A673 (cell line): ENCODE data around the gene OTC. TPM values are rescaled to one million over a fixed set of nuclear protein-coding genes. Genes with fewer than 3 reads are reported as not detected.

ENCODE experiments used
- BruUV-seq: library from RNA; stranded (reverse); fragments of 400-500 nt; replicated peaks from 2 replicates; lab custom pipeline; 2021; lab: Mats Ljungman, UMichigan
- CTCF ChIA-PET: fragments of 300-600 bp; sonication (Branson Sonifier 250); formaldehyde crosslinking; loops from one replicate; lab custom pipeline; 2022; ENCODE audit warnings: antibody characterized with exemption; lab: Charles Lee
- POLR2A ChIA-PET: fragments of 300-600 bp; sonication (Branson Sonifier 250); formaldehyde crosslinking; loops from one replicate; lab custom pipeline; 2022; ENCODE audit warnings: antibody characterized with exemption; ENCODE audit not compliant: low non-redundant PET; lab: Charles Lee
- DNase-seq: peaks from one replicate; pipeline ENCODE4 v3.0.0-alpha.2; 2015; ENCODE audit warnings: low spot score
- H3K27ac ChIP-seq: fragments of 200-600 bp; sonication (generic); 2 replicates; pipeline ENCODE4 v1.5.1; 2016; ENCODE audit warnings: mixed run types, low read depth, mild to moderate bottlenecking, mixed read lengths, antibody characterized with exemption, low read length; ENCODE audit not compliant: poor library complexity, severe bottlenecking
- H3K27me3 ChIP-seq: fragments of 200-600 bp; sonication (generic); replicated peaks from 2 replicates; pipeline ENCODE4 v1.6.1; 2017; ENCODE audit warnings: mixed run types, low read depth, mild to moderate bottlenecking, mixed read lengths, antibody characterized with exemption, low read length; ENCODE audit not compliant: insufficient read depth, poor library complexity
- H3K36me3 ChIP-seq: fragments of 200-600 bp; sonication (generic); 2 replicates; pipeline ENCODE4 v1.6.1; 2016; ENCODE audit warnings: mixed run types, mild to moderate bottlenecking, mixed read lengths, antibody characterized with exemption, low read length; ENCODE audit not compliant: insufficient read depth, poor library complexity, severe bottlenecking
- H3K4me1 ChIP-seq: fragments of 200-600 bp; sonication (generic); 2 replicates; pipeline ENCODE4 v1.6.1; 2017; ENCODE audit warnings: mixed run types, mild to moderate bottlenecking, mixed read lengths, antibody characterized with exemption, low read length; ENCODE audit not compliant: insufficient read depth, poor library complexity, severe bottlenecking
- H3K4me3 ChIP-seq: fragments of 200-600 bp; sonication (generic); 2 replicates; pipeline ENCODE4 v1.5.1; 2016; ENCODE audit warnings: low read depth, mixed run types, mild to moderate bottlenecking, mixed read lengths, low read length; ENCODE audit not compliant: poor library complexity, severe bottlenecking
- H3K9me3 ChIP-seq: fragments of 200-600 bp; sonication (generic); 2 replicates; pipeline ENCODE4 v1.6.1; 2016; ENCODE audit warnings: mixed run types, low read depth, mild to moderate bottlenecking, mixed read lengths, antibody characterized with exemption, low read length; ENCODE audit not compliant: poor library complexity, severe bottlenecking
- EZH2 ChIP-seq: fragments of 200-600 bp; sonication (generic); IDR thresholded peaks from 2 replicates; pipeline ENCODE4 v1.6.1; 2017; ENCODE audit warnings: borderline replicate concordance, low read depth, mild to moderate bottlenecking, mixed read lengths, antibody characterized with exemption, low read length; ENCODE audit not compliant: poor library complexity, severe bottlenecking
- intact Hi-C: fragments of 100-400 bp; cut with micrococcal nuclease; formaldehyde crosslinking; loops from one replicate; pipeline ENCODE4 v1.10.0; 2022; ENCODE audit not compliant: unreplicated experiment
- total RNA-seq: library from RNA; stranded (reverse); gene quantifications from 2 replicates; pipeline ENCODE4 v1.2.3, GENCODE V29; 2021
- TF ChIP-seq, protein P1 (sequence below): fragments of 300-800, 200-600 bp; sonication (generic); conservative IDR thresholded peaks from 2 replicates; pipeline ENCODE4 v1.5.1; 2017; ENCODE audit warnings: low read depth, mild to moderate bottlenecking, antibody characterized with exemption, low read length, moderate library complexity, mixed read lengths

OTC gene
- total RNA-seq, 1 experiment from 2014 or later = not detected

DNA sequence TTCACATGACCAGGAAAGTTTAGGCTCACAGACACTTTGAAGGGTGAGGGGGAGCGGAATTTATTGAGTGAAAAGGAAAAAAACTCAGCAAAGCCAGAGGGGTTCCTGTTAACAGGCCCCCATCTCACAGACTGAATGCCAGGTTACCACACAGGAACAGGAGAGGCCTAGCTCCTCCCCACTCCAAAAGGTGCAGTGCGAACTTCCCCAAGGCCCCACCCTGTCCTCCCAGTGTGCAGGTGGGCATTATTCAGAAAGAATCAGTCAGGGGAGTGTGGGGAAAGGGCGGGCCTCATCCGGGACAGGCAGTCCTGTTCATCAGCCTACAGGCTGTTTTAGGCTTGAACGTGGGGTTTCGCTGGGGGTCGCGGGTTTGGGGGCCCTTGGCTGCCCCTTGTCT lies 4.0 kb downstream of the OTC start:
- no peak for DNase-seq
- Histone ChIP-seq H3K27ac (no peak overlapping the region), H3K27me3 (no peaks in the 10 kb centered on the region), H3K4me1 (no peaks in the 10 kb centered on the region), H3K4me3 (no peak overlapping the region), H3K36me3 (no peaks in the 10 kb centered on the region), H3K9me3 (no peaks in the 10 kb centered on the region)
- intact Hi-C loops = no loop called here
- TF ChIP-seq, protein P1, sequence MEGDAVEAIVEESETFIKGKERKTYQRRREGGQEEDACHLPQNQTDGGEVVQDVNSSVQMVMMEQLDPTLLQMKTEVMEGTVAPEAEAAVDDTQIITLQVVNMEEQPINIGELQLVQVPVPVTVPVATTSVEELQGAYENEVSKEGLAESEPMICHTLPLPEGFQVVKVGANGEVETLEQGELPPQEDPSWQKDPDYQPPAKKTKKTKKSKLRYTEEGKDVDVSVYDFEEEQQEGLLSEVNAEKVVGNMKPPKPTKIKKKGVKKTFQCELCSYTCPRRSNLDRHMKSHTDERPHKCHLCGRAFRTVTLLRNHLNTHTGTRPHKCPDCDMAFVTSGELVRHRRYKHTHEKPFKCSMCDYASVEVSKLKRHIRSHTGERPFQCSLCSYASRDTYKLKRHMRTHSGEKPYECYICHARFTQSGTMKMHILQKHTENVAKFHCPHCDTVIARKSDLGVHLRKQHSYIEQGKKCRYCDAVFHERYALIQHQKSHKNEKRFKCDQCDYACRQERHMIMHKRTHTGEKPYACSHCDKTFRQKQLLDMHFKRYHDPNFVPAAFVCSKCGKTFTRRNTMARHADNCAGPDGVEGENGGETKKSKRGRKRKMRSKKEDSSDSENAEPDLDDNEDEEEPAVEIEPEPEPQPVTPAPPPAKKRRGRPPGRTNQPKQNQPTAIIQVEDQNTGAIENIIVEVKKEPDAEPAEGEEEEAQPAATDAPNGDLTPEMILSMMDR = no peak
- no peak for TF ChIP-seq EZH2
- POLR2A ChIA-PET = no interaction called here
- BruUV-seq = no TSS peak
- CTCF ChIA-PET = no interaction called here

DNA sequence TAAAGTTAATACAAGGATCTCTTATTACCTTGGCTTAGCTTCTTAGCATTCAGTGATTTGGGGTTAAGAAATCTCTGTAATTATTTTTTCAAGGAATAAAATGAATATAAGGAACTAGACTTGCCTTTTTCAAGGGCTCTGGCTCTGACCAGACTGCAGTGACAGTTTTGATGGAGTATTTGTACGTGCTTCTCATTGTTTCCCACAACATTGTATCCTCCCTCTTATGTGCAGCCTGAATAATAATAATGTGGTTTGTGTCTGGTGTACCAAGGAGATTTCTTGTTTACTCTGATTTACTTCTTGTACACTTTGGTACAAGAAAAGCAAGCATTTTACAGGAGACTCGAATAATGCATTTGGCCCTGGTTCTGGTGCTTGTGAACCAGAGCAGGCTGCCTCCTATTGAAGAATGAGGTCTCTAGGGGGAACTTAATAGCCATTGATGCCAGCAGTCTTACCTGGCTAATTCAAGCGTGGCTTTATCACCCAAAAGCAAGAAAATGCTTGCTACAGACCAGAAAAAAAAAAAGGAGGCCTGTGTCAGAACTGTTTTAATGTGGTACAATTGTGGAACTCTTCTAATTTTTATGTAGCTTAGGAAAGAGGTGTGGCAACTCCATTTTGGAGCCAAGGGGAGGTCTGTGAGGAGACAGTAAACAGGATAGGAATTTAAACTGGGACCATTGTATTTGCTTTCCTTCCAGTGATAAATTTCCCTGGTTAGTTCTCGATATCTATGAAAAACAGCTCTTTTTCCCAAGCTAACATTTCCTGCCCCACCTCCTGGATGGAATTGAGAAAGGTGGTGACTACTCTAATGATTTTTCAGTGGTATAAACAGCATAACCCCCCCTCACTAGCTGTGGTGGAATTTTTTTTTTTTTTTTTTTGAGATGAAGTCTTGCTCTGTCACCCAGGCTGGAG lies 5.6 kb downstream of the OTC start:
- intact Hi-C loops = no loop called here
- no peak overlapping the region for H3K4me3 ChIP-seq
- ChIA-PET POLR2A (no interaction called here), CTCF (interaction anchor here (0.6 to 0.7 kb wide), 2 partner anchors 334 to 1366 kb away, joined by 3 read pairs; no protein-coding TSS in a partner anchor)
- no TSS peak for BruUV-seq
- no peaks in the 10 kb centered on the region for H3K27me3 ChIP-seq
- DNase-seq = no peak
- H3K36me3 ChIP-seq = no peaks in the 10 kb centered on the region
- TF ChIP-seq, protein P1 = no peak
- TF ChIP-seq EZH2 = no peak
- H3K9me3 ChIP-seq = no peaks in the 10 kb centered on the region
- no peak overlapping the region for H3K27ac ChIP-seq
- H3K4me1 ChIP-seq = no peaks in the 10 kb centered on the region

DNA sequence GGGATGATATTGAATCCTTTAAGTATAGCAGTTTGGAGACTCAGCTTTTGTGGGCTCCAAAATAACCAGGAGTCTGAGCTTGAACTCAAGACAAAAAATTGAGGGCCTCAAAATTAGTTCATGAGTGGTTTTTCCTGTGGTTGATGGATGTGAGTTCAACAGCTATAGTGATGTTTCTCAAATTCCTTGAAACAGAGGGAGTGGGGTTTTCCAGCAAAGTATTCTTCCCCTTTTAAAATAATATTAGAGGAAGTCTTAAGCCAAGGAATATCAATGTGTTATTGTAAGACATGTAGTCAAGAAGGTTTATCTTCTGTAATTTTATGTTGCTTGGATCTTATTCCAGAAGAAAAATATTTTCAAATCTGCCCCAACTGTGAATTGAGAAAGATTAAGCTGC lies 10.6 kb downstream of the OTC start:
- intact Hi-C loops = no loop called here
- Histone ChIP-seq H3K4me3 (no peak overlapping the region), H3K27ac (no peak overlapping the region), H3K9me3 (no peaks in the 10 kb centered on the region), H3K27me3 (no peaks in the 10 kb centered on the region), H3K36me3 (no peaks in the 10 kb centered on the region), H3K4me1 (no peaks in the 10 kb centered on the region)
- ChIA-PET POLR2A (no interaction called here), CTCF (no interaction called here)
- no peak for TF ChIP-seq EZH2
- TF ChIP-seq, protein P1 = no peak
- BruUV-seq = no TSS peak
- no peak for DNase-seq
